ENCODE measurements around the gene MGRN1.

- TF ChIP-seq POLR2AphosphoS5 (IDR thresholded peaks at IDR 0.05; ENCODE audit: borderline replicate concordance, low read depth, low read length), result no peak
- TF ChIP-seq EZH2 (IDR thresholded peaks at IDR 0.05), result no peak
- no peak for TF ChIP-seq FOXP2 (optimal IDR thresholded peaks at IDR 0.05; ENCODE audit: control extremely low read depth, extremely low read length, insufficient read depth)
Observed at GRCh38 chr16:4601864-4602186, 22.8 kb upstream of the MGRN1 start.
